GM20000 (cell line): ENCODE data around the gene MRPL36.

ENCODE experiments used
- DNase-seq: peaks from one replicate; pipeline ENCODE4 v3.0.0; 2012; ENCODE audit warnings: low spot score
- CTCF ChIP-seq: IDR thresholded peaks from 2 replicates; pipeline ENCODE4 v1.5.1; 2012; ENCODE audit warnings: mild to moderate bottlenecking, control low read depth; ENCODE audit errors: extremely low read depth, missing control alignments

MRPL36 gene

GRCh38 chr5:1808439-1808838 is 8.8 kb upstream of the MRPL36 start:
- TF ChIP-seq CTCF, result no peak
- no peak for DNase-seq

- DNase-seq, result no peak
- TF ChIP-seq CTCF, result no peak
Observed at GRCh38 chr5:1807451-1808185, 8.0 kb upstream of the MRPL36 start.

- no peak for TF ChIP-seq CTCF
Observed at GRCh38 chr5:1806974-1807373, 7.3 kb upstream of the MRPL36 start.

GRCh38 chr5:1806199-1806598 is 6.6 kb upstream of the MRPL36 start:
- no peak for DNase-seq
- no peak for TF ChIP-seq CTCF

More at GRCh38 chr5:1806974-1807373, 7.3 kb upstream of the MRPL36 start:
- DNase-seq, result no peak

- TF ChIP-seq CTCF, result no peak
- no peak for DNase-seq
Observed at GRCh38 chr5:1805736-1806135, 6.1 kb upstream of the MRPL36 start.

GRCh38 chr5:1805326-1805725 is 5.7 kb upstream of the MRPL36 start:
- TF ChIP-seq CTCF, result no peak
- no peak for DNase-seq

- DNase-seq, result no peak
- no peak for TF ChIP-seq CTCF
Observed at GRCh38 chr5:1804001-1804690, 4.5 kb upstream of the MRPL36 start.
